ENCODE results near the gene PITPNC1. TPM values are rescaled to one million over a fixed set of nuclear protein-coding genes. Genes with fewer than 3 reads are reported as not detected.

PITPNC1 gene
- total RNA-seq, 1 experiment from 2014 or later = 37.5 TPM

- H4K8ac ChIP-seq (replicated peaks; ENCODE audit: insufficient read length, low read depth, low read length) = no peak overlapping the region
- no peak overlapping the region for H2BK120ac ChIP-seq (ENCODE audit: low read depth, low read length, poor library complexity, severe bottlenecking)
- H4K5ac ChIP-seq (ENCODE audit: insufficient read length, low read depth, low read length) = no peak overlapping the region
- H3K27ac Mint-ChIP-seq = peak overlapping the region in 2 of 3 experiments; percentile 2 to 41; a peak in 4 of 7 replicates
- no peak overlapping the region for H3K14ac ChIP-seq (ENCODE audit: insufficient read depth, low read length)
- H2BK5ac ChIP-seq (ENCODE audit: insufficient read length, low read length) = no peak overlapping the region
- H3K56ac ChIP-seq (ENCODE audit: insufficient read length, low read depth, low read length) = no peak overlapping the region
- H3K79me2 ChIP-seq (ENCODE audit: insufficient read depth, low read length) = no peaks in the 10 kb centered on the region
- no peak for TF ChIP-seq CTCF (conservative IDR thresholded peaks at IDR 0.05)
- peaks cover 0 to 2% of the 10 kb centered on the region in 2 experiments; a peak in 1 of 4 replicates for H3K4me1 Mint-ChIP-seq
- H3K27me3 Mint-ChIP-seq (ENCODE audit: low read depth) = no peaks in the 10 kb centered on the region
- H2AFZ ChIP-seq (ENCODE audit: low read length) = no peak overlapping the region
- H3K27ac ChIP-seq (ENCODE audit: insufficient read length, low read depth, low read length) = no peak overlapping the region
- no peak overlapping the region for H2BK15ac ChIP-seq (ENCODE audit: low read depth, low read length)
- H3K18ac ChIP-seq (ENCODE audit: insufficient read length, low read depth, low read length) = no peak overlapping the region
- no peaks in the 10 kb centered on the region for H3K23me2 ChIP-seq (ENCODE audit: insufficient read length, low read depth, low read length, poor library complexity, severe bottlenecking)
- H4K91ac ChIP-seq (ENCODE audit: insufficient read length, low read depth, low read length) = no peak overlapping the region
- H4K20me1 ChIP-seq (ENCODE audit: control insufficient read depth, insufficient read depth, insufficient read length) = no peaks in the 10 kb centered on the region
- H2BK12ac ChIP-seq (ENCODE audit: insufficient read length, low read depth, low read length) = no peak overlapping the region
- H3K79me1 ChIP-seq (ENCODE audit: insufficient read depth, low read depth, low read length, poor library complexity, severe bottlenecking) = no peaks in the 10 kb centered on the region
- H2AK5ac ChIP-seq (ENCODE audit: insufficient read length, low read length) = no peak overlapping the region
- H3K23ac ChIP-seq (ENCODE audit: insufficient read length, low read depth, low read length) = no peak overlapping the region
- H3T11ph ChIP-seq (ENCODE audit: low read length) = no peak overlapping the region
- no peaks in the 10 kb centered on the region for H3K9me3 Mint-ChIP-seq
- no peak overlapping the region for H2BK20ac ChIP-seq (ENCODE audit: low read depth, low read length, poor library complexity, severe bottlenecking)
- no peak overlapping the region for H3K4me3 Mint-ChIP-seq
- DNase-seq = no peak
- H3K4me2 ChIP-seq (ENCODE audit: insufficient read depth, insufficient read length, low read length) = no peak overlapping the region
- H3K9me3 ChIP-seq (ENCODE audit: control insufficient read depth, low read depth, low read length) = no peaks in the 10 kb centered on the region
- WGBS (ENCODE audit: extremely low coverage, insufficient read length, low lambda C conversion rate) = 100% methylated on average over 2 of the region's 5 CpGs
- H3K27me3 ChIP-seq (ENCODE audit: insufficient read depth, low read length) = no peaks in the 10 kb centered on the region
- H3K36me3 Mint-ChIP-seq (ENCODE audit: insufficient read depth in 1 of 3, low read depth in 3 of 3) = peaks cover 47 to 87% (median 83%) of the 10 kb centered on the region in 3 experiments; a peak in 6 of 7 replicates
- H3K4ac ChIP-seq (ENCODE audit: low read depth, low read length) = no peak overlapping the region
- H3K4me1 ChIP-seq (ENCODE audit: insufficient read depth, low read length) = no peaks in the 10 kb centered on the region
- H3K9ac ChIP-seq (ENCODE audit: extremely low read depth, insufficient read length, low read length) = no peak overlapping the region
Measured at GRCh38 chr17:67343237-67343636, 33.8 kb upstream of the PITPNC1 start.

All from H9 (cell line).